ENCODE results near the gene CST6. TPM values are rescaled to one million over a fixed set of nuclear protein-coding genes. Genes with fewer than 3 reads are reported as not detected.
"Not testable (repeated sequence)": the region's sequence is repeated elsewhere in the genome, so short reads cannot be mapped to it uniquely, and the experiment has no call there.

CST6 gene
- total RNA-seq, 1 donor from 2014 or later = not detected

GRCh38 chr11:66012946-66013761 is 1.3 kb downstream of the CST6 start:
- intact Hi-C loops (cut with micrococcal nuclease) = no loop called here
- no peak for ATAC-seq

GRCh38 chr11:66013762-66014100 is 1.9 kb downstream of the CST6 start:
- intact Hi-C loops (cut with micrococcal nuclease) = no loop called here
- no peak for DNase-seq
- ATAC-seq = no peak

More at GRCh38 chr11:66012946-66013761, 1.3 kb downstream of the CST6 start:
- DNase-seq = no peak

DNA sequence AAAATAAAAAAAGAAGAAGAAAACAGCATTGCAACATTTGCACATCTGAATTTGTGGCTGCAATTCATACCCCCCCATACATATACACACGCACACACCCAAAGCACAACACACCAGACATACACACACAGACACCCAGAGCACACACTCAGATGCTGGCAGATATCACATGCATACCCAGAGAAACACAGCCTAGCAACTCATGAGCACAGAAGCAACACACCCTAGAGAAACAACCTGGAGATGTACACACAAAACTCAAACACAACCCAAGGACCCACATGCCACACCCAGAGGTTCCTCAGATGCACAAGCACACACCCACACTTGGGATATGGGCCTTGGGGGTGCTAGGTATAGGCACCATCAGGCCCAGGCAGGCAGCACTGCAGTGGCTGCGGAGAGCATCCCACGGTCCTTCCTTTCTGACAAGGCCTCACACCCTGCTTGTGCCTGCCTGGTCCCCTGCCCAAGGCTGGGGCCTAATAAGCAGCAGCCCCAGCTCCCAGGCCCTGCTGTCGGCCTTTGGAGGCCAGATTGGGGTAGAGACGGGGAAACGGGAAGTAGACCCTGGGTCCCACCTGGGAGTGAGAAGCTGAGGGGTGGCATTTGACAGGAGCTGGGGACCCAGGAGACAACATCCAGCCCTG is 3.1 kb downstream of the CST6 start:
- no peak for ATAC-seq
- DNase-seq = no peak

GRCh38 chr11:66015454-66015881 is 3.7 kb downstream of the CST6 start:
- intact Hi-C loops (cut with micrococcal nuclease) = no loop called here
- ATAC-seq = peak; percentile 79
- peak; percentile 63 for DNase-seq

More for the DNA sequence above, 3.1 kb downstream of the CST6 start:
- intact Hi-C loops (cut with micrococcal nuclease) = no loop called here

GRCh38 chr11:66015936-66016792 is 4.4 kb downstream of the CST6 start:
- no peak for DNase-seq
- ATAC-seq = peak; percentile 12
- intact Hi-C loops (cut with micrococcal nuclease) = no loop called here

DNA sequence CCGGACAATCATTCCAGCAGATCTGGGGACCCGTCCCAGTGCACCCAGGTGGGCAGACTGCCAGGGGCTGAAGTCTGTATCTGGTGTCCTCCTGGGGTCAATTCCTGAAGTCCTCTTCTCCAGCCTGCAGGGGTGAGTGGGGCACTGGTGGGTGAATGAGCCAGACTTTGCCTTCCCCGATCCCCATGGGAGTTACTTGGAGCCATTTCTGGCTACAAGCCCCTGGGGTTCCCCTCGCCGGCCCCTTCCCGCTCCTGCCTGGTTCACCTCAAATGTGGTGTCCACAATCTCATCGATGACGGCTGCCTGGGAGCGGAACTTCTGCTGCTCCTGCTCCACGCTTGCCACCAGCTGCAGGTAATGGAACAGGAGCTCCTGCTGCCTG is 5.0 kb downstream of the CST6 start:
- intact Hi-C loops (cut with micrococcal nuclease) = no loop called here
- ATAC-seq (no peak), DNase-seq (no peak)

DNA sequence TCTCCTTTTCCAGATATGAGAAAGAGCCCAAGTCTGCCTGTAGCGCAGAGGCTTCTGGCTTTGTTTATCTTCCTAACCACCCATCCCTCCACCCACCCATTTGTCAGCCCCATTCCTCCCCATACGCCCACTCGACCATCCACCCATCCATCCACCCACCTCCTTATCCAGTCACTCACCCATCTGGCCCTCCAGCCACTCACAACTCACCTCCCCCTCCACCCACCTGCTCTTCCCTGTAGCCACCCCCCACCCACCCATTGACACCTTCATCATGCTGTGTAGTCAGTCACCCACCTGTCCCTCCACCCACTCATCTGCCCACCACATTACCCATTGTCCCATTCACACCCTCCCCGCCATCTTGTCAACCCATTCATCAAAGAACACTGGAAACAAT is 5.5 kb downstream of the CST6 start:
- DNase-seq (no peak), ATAC-seq (no peak)
- intact Hi-C loops (cut with micrococcal nuclease) = no loop called here

- intact Hi-C loops (cut with micrococcal nuclease) = no loop called here
- DNase-seq = no peak
- ATAC-seq = no peak
Observed at GRCh38 chr11:66020212-66020611, 8.4 kb downstream of the CST6 start.

GRCh38 chr11:66020618-66021357 is 9.0 kb downstream of the CST6 start:
- intact Hi-C loops (cut with micrococcal nuclease) = no loop called here
- DNase-seq (no peak), ATAC-seq (peak; percentile 28)

- intact Hi-C loops (cut with micrococcal nuclease) = no loop called here
- ATAC-seq (peak; percentile 88), DNase-seq (peak; percentile 87)
Observed at GRCh38 chr11:66022401-66023185, 10.8 kb downstream of the CST6 start.

DNA sequence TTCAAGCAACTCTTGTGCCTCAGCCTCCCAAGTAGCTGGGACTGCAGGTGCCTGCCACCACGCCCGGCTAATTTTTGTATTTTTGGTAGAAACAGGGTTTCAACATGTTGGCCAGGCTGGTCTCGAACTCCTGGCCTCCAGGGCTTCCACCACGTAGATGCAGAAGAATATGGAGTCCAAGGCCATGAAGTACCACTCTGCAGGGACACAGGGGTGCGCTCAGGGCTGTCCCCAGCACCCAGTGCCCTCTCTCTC is 11.3 kb downstream of the CST6 start:
- intact Hi-C loops (cut with micrococcal nuclease); ATAC-seq; DNase-seq: not testable (repeated sequence)

DNA sequence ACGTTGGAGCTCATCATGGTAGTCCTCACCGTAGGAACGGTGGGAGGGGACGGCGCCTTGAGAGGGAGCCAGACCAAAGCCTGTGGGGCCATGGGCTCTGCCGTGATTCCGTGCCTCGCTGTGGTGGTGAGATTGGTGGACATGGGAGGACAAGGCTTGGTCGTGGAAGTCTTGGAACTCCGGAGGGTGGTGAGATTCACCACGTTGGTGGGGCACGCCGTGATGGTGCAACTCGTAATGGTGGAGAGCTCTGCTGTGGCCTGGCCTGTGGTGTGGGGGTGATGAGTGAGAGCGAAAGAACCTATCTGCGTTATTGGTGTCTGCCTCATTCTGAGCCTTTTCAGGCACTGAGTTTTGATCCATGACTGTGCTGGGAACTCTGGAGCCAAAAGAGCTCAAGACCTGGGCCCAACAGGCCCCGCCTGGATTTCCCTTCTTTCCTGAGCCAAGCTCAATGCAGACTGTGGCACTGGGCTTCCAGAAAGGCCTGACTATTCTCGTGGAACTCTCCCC is 14.3 kb downstream of the CST6 start, which contains the start of gene CATSPER1:
TSS of gene CATSPER1 (minus strand) at position 463 of the 513 bp plus-strand sequence. CDS start at position 363, 100 bp downstream.
- ATAC-seq (no peak), DNase-seq (no peak)
- intact Hi-C loops (cut with micrococcal nuclease) = no loop called here

GRCh38 chr11:66032957-66033735 is 21.3 kb downstream of the CST6 start:
- DNase-seq = no peak
- intact Hi-C loops (cut with micrococcal nuclease) = no loop called here
- no peak for ATAC-seq

DNA sequence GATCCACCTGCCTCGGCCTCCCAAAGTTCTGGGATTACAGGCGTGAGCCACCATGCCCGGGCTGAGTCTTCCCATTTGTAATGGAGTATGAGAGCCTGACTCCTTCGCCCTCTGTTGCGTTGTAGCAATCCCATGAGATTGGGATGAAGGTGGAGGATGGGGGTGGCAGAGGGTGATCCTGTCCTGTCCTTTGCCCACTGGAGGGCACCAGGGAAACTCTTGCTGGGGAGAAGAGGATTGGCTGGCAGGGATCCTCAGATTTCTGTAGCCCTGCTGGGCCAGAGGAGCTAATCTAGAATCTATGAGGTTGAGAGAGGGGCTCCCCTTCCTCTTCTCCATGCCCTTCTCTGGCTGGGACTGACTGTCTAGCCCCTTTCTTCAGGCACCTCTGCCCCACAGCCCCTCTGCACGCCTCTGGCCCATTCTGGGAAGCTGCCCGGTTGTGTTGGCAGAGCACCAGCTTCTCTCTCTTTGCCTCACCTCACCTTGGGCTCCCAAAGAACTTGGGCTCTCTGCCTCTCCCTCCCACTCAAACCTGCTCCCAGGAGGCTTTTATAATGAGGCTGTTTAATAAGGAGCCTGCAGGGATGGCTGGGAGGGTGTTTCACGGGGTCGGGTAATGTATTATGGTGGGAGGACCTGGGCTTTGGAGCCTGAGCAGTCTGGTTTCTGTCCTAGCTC is 24.0 kb downstream of the CST6 start:
- peak; percentile 52 for DNase-seq
- intact Hi-C loops (cut with micrococcal nuclease) = no loop called here
- ATAC-seq = peak; percentile 71

- intact Hi-C loops (cut with micrococcal nuclease) = no loop called here
- ATAC-seq (no peak), DNase-seq (no peak)
Observed at GRCh38 chr11:66036334-66036710, 24.5 kb downstream of the CST6 start.

DNA sequence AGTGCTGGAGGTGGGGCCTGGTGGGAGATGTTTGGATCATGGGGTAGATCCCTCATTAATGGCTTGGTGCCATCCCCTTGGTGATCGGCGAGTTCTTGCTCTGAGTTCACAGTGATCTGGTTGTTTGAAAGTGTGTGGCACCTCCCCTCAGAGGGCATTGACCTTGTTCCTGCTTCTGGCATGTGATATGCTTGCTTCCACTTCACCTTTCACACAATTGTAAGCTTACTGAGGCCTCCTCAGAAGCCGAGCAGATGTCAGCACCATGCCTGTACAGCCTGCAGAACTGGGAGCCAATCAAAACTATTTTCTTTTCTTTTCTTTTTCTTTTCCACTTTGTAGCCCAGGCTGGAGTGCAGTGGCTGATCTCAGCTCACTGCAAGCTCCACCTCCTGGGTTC is 25.5 kb downstream of the CST6 start:
- ATAC-seq = no peak
- no peak for DNase-seq
- intact Hi-C loops (cut with micrococcal nuclease) = no loop called here

GRCh38 chr11:66039765-66040164 is 28.0 kb downstream of the CST6 start:
- intact Hi-C loops (cut with micrococcal nuclease) = no loop called here
- DNase-seq = no peak
- no peak for ATAC-seq

Measured in left ventricle myocardium superior (tissue), 1 donor.